K562 (cell line): ENCODE measurements around the gene COLQ. TPM values are rescaled to one million over a fixed set of nuclear protein-coding genes. Genes with fewer than 3 reads are reported as not detected.
A peak's percentile ranks its signal among the peaks of the same experiment; 100 is the strongest.

Experiments
- ATAC-seq: fragments of 200-7000 bp; cut with Tn5 transposase; 3 replicates; pipeline ENCODE4 v1.9.1; 2020; ENCODE audit warnings: moderate library complexity
- BruUV-seq: library from RNA; stranded (reverse); fragments of 400-500 nt; replicated peaks from 2 replicates; lab custom pipeline; 2021; lab: Mats Ljungman, UMichigan
- CTCF ChIA-PET: fragments of 300-600 bp; formaldehyde crosslinking; extraction: SDS; loops from one replicate; lab custom pipeline; 2021; ENCODE audit warnings: low intra/inter-chr PET ratio; lab: Yijun Ruan, JAX
- POLR2A ChIA-PET: fragments of 300-600, 350-650 bp; sonication (Branson Sonifier 250); formaldehyde crosslinking; extraction: SDS; loops from one replicate; lab custom pipeline; 2021; ENCODE audit warnings: antibody characterized with exemption, inconsistent platforms; lab: Yijun Ruan, JAX
- DNase-seq, 4 experiments: peaks; one replicate each; pipeline versions ENCODE4 v3.0.0 to v3.0.0-alpha.2; 2011 to 2018; ENCODE audit warnings: low spot score in 3 of 4, mixed read lengths in 3 of 4; ENCODE audit errors: extremely low read depth in 1 of 4
- FAIRE-seq: peaks from 2 replicates; lab custom pipeline; 2011; peaks lifted over from hg19 to GRCh38; lab: Jason Lieb, UNC
- H2AFZ ChIP-seq: 2 replicates; pipeline ENCODE4 v1.6.0; 2011; ENCODE audit warnings: low read depth, low read length, control low read depth, inconsistent platforms
- H3K27ac ChIP-seq: fragments of 200-600 bp; 3 replicates; pipeline ENCODE4 v1.8.0; 2011; ENCODE audit warnings: low read depth, mild to moderate bottlenecking, control low read depth, inconsistent platforms, low read length, moderate library complexity, mixed read lengths; ENCODE audit errors: extremely low read depth
- H3K27me3 ChIP-seq, 2 experiments: fragments of 300-600 bp in 1 of 2; 2 replicates in 1 of 2; 3 replicates in 1 of 2; pipeline versions ENCODE4 v1.6.0 to v1.8.0; 2011; ENCODE audit warnings: inconsistent platforms in 2 of 2, low read length in 2 of 2, mild to moderate bottlenecking in 1 of 2, mixed read lengths in 1 of 2, moderate library complexity in 1 of 2; ENCODE audit not compliant: control insufficient read depth in 2 of 2, insufficient read depth in 2 of 2
- H3K36me3 ChIP-seq: fragments of 300-600 bp; 3 replicates; pipeline ENCODE4 v1.8.0; 2011; ENCODE audit warnings: mild to moderate bottlenecking, low read length, inconsistent platforms; ENCODE audit not compliant: control insufficient read depth, insufficient read depth
- H3K4me1 ChIP-seq, 2 experiments: fragments of 200-600 bp in 1 of 2; replicated peaks in 1 of 2; 2 replicates in 1 of 2; 3 replicates in 1 of 2; pipeline versions ENCODE4 v1.5.1 to v1.8.0; 2011; ENCODE audit warnings: inconsistent platforms in 2 of 2, low read length in 2 of 2, mild to moderate bottlenecking in 1 of 2, mixed read lengths in 1 of 2, moderate library complexity in 1 of 2; ENCODE audit not compliant: control insufficient read depth in 2 of 2, insufficient read depth in 2 of 2
- H3K4me2 ChIP-seq: 2 replicates; pipeline ENCODE4 v1.6.1; 2011; ENCODE audit warnings: low read length, control low read depth, inconsistent platforms, mixed read lengths; ENCODE audit not compliant: insufficient read depth
- H3K4me3 ChIP-seq: fragments of 200-600 bp; sonication (generic), shearing (Covaris generic); 2 replicates; pipeline ENCODE4 v1.5.1; 2016; ENCODE audit warnings: control low read depth, inconsistent platforms
- H3K79me2 ChIP-seq: fragments of 200-600 bp; 3 replicates; pipeline ENCODE4 v1.8.0; 2011; ENCODE audit warnings: low read length, inconsistent platforms; ENCODE audit not compliant: control insufficient read depth, insufficient read depth
- H3K9ac ChIP-seq, 2 experiments: 2 replicates each; pipeline versions ENCODE4 v1.6.0 to v1.6.1; 2011; ENCODE audit warnings: low read depth in 2 of 2, low read length in 2 of 2, control low read depth in 1 of 2, inconsistent platforms in 1 of 2, mild to moderate bottlenecking in 1 of 2, mixed read lengths in 1 of 2; ENCODE audit not compliant: insufficient read depth in 1 of 2
- H3K9me1 ChIP-seq: one replicate; pipeline ENCODE4 v1.6.0; 2011; ENCODE audit warnings: inconsistent platforms, mild to moderate bottlenecking, low read length, moderate library complexity; ENCODE audit not compliant: control insufficient read depth, insufficient read depth
- H3K9me3 ChIP-seq: replicated peaks from 2 replicates; pipeline ENCODE4 v1.5.1; 2011; ENCODE audit warnings: low read depth, low read length, inconsistent platforms; ENCODE audit not compliant: control insufficient read depth, insufficient read depth
- H4K20me1 ChIP-seq: replicated peaks from 2 replicates; pipeline ENCODE4 v1.6.1; 2011; ENCODE audit warnings: low read length, inconsistent platforms, mixed read lengths; ENCODE audit not compliant: control insufficient read depth, insufficient read depth
- ASH1L ChIP-seq: fragments of 450-650 bp; IDR thresholded peaks from 2 replicates; pipeline ENCODE4 v1.6.1; 2018; ENCODE audit warnings: borderline replicate concordance, mild to moderate bottlenecking, low read depth; ENCODE audit not compliant: partially characterized antibody
- HMGN3 ChIP-seq: IDR thresholded peaks from 2 replicates; pipeline ENCODE4 v1.6.1; 2011; ENCODE audit warnings: borderline replicate concordance, low read depth, mild to moderate bottlenecking, mixed read lengths, low read length; ENCODE audit not compliant: insufficient read length; ENCODE audit errors: extremely low read depth
- MEF2D ChIP-seq: conservative IDR thresholded peaks from 2 replicates; pipeline ENCODE4 v1.6.1; 2016; ENCODE audit warnings: low read depth, missing genetic modification characterization, missing compliant biosample characterization
- NFYB ChIP-seq: IDR thresholded peaks from 2 replicates; pipeline ENCODE4 v1.6.1; 2011; ENCODE audit warnings: mild to moderate bottlenecking, moderate library complexity; ENCODE audit not compliant: insufficient read length; ENCODE audit errors: extremely low read depth
- POU5F1 ChIP-seq: fragments of 150-350 bp; IDR thresholded peaks from 2 replicates; pipeline ENCODE4 v1.6.1; 2014; ENCODE audit warnings: borderline replicate concordance, low read length, low read depth, mild to moderate bottlenecking; ENCODE audit not compliant: partially characterized antibody
- PTBP1 ChIP-seq: fragments of 200-400 bp; formaldehyde crosslinking; IDR thresholded peaks from 2 replicates; pipeline ENCODE4 v1.6.1; 2017; ENCODE audit warnings: low read depth, low read length
- SIRT6 ChIP-seq: IDR thresholded peaks from one replicate; pipeline ENCODE4 v1.6.1; 2012; ENCODE audit warnings: low read depth, mild to moderate bottlenecking, control low read depth, inconsistent platforms, low read length, moderate library complexity
- TCF3 ChIP-seq: sonication (generic); formaldehyde crosslinking; IDR thresholded peaks from 2 replicates; pipeline ENCODE4 v1.4.0; 2020; ENCODE audit warnings: mild to moderate bottlenecking, missing genetic modification reagents
- ZNF140 ChIP-seq: fragments of 250-450 bp; sonication (Bioruptor Pico); IDR thresholded peaks from 2 replicates; pipeline ENCODE4 v1.8.0; 2021; ENCODE audit warnings: moderate library complexity, mild to moderate bottlenecking, inconsistent platforms
- WGBS: fragments of 100-300 bp; shearing (Covaris generic); methylation state at CpG from one replicate; pipeline ENCODE4 v1.1.6; 2016; ENCODE audit warnings: low coverage, mixed read lengths; ENCODE audit not compliant: insufficient coverage; ENCODE audit errors: missing lambda C conversion rate; 5-methylcytosine and 5-hydroxymethylcytosine counted together
- in situ Hi-C: fragments of 300-500 bp; cut with MboI; formaldehyde crosslinking; loops from 4 replicates; pipeline ENCODE4 v1.15.0; 2018; ENCODE audit warnings: inconsistent platforms, mixed read lengths
- intact Hi-C: fragments of 100-400 bp; cut with micrococcal nuclease; formaldehyde crosslinking; loops from 2 replicates; pipeline ENCODE4 v1.14.2; 2022
- polyA plus RNA-seq, 8 experiments: library from polyadenylated mRNA; depleted of rRNA in 4 of 8; stranded (reverse) in 5 of 8; unstranded in 3 of 8; fragments of >200 nt; fragmentation: Nextera tagmentation in 2 of 8; fragmentation: Illumina TruSeq in 1 of 8; extraction: Ambion mirVana in 2 of 8; extraction: Trizol in 1 of 8; gene quantifications; 2 replicates each; pipeline versions ENCODE4 v1.2.1 to v1.2.3, GENCODE V29; 2011 to 2014; ENCODE audit warnings: inconsistent platforms in 1 of 8, missing spikeins in 1 of 8
- total RNA-seq, 7 experiments: library from RNA; depleted of rRNA in 6 of 7; stranded (reverse); fragments of >200 nt in 6 of 7; fragmentation: Illumina TruSeq in 2 of 7; extraction: Trizol in 2 of 7; gene quantifications; 2 replicates each; pipeline versions ENCODE4 v1.2.1 to v1.2.3, GENCODE V29; 2011 to 2021; ENCODE audit warnings: low replicate concordance in 1 of 7
- TF ChIP-seq, protein P1 (sequence below): sonication (generic); formaldehyde crosslinking; IDR thresholded peaks from 2 replicates; pipeline ENCODE4 v1.8.1; 2023; ENCODE audit warnings: missing genetic modification reagents, mild to moderate bottlenecking, borderline replicate concordance
- TF ChIP-seq, protein P2 (sequence below): fragments of 250-450 bp; sonication (Bioruptor Pico); IDR thresholded peaks from 2 replicates; pipeline ENCODE4 v1.8.0; 2021; ENCODE audit warnings: moderate library complexity, mild to moderate bottlenecking, inconsistent platforms
- TF ChIP-seq, protein P3 (sequence below): fragments of 450-650 bp; formaldehyde crosslinking; IDR thresholded peaks from 2 replicates; pipeline ENCODE4 v1.4.0; 2020; ENCODE audit warnings: mild to moderate bottlenecking, mixed read lengths

COLQ gene
- total and polyA plus RNA-seq, 9 of the 15 experiments (the other 6 are each of a cell fraction or from before 2014, with no cell fraction given), result 0.04 to 0.36 (median 0.27) TPM; not detected in 4

DNA sequence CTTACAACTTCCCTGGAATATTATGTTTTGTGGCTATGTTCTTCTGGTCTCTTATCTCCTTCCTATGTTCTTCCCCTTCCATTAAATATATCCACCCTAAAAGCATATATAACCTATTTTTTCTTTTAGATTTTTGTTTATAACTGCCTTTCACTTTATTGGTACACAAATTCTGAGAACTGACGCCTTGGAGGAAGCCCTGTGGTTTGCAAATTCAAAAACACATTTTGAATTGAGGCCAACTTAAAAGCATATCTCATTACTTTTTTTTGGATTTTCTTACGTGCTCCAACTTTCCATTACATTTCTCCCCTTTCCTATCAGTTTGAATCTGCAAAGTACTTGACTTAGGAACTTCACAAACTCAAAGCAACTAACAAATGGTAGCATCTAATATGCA is 15.3 kb upstream of the COLQ start (continued):
- TF ChIP-seq, protein P1, sequence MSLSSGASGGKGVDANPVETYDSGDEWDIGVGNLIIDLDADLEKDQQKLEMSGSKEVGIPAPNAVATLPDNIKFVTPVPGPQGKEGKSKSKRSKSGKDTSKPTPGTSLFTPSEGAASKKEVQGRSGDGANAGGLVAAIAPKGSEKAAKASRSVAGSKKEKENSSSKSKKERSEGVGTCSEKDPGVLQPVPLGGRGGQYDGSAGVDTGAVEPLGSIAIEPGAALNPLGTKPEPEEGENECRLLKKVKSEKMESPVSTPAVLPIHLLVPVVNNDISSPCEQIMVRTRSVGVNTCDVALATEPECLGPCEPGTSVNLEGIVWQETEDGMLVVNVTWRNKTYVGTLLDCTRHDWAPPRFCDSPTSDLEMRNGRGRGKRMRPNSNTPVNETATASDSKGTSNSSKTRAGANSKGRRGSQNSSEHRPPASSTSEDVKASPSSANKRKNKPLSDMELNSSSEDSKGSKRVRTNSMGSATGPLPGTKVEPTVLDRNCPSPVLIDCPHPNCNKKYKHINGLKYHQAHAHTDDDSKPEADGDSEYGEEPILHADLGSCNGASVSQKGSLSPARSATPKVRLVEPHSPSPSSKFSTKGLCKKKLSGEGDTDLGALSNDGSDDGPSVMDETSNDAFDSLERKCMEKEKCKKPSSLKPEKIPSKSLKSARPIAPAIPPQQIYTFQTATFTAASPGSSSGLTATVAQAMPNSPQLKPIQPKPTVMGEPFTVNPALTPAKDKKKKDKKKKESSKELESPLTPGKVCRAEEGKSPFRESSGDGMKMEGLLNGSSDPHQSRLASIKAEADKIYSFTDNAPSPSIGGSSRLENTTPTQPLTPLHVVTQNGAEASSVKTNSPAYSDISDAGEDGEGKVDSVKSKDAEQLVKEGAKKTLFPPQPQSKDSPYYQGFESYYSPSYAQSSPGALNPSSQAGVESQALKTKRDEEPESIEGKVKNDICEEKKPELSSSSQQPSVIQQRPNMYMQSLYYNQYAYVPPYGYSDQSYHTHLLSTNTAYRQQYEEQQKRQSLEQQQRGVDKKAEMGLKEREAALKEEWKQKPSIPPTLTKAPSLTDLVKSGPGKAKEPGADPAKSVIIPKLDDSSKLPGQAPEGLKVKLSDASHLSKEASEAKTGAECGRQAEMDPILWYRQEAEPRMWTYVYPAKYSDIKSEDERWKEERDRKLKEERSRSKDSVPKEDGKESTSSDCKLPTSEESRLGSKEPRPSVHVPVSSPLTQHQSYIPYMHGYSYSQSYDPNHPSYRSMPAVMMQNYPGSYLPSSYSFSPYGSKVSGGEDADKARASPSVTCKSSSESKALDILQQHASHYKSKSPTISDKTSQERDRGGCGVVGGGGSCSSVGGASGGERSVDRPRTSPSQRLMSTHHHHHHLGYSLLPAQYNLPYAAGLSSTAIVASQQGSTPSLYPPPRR (CRISPR knock-in tag), result no peak
- TF ChIP-seq ASH1L, result no peak

DNA sequence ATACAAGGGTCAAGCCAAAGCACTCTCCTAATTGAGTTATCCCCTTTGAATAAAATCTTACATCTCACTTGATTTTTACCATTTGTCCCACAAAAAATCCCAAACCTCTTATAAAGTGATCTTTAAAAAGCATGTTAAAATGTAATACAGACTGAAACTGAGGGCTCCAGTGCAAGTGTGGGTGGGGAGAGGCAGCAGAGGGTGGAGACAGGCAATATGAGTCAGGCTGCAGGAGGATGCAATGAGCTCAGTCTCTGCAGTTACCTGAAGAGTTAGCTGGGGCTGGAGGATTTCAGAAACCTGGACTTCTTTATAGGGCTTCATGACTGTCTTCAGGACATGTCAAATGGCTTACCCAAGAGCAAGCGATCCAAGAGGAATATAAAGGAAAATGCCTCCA is 14.2 kb upstream of the COLQ start:
- Histone ChIP-seq H3K36me3 (no peaks in the 10 kb centered on the region), H3K9me3 (no peaks in the 10 kb centered on the region), H3K27me3 (peaks cover 32 to 45% of the 10 kb centered on the region in 2 experiments; a peak in 4 of 5 replicates), H3K9me1 (no peaks in the 10 kb centered on the region), H3K27ac (no peak overlapping the region), H3K4me1 (no peaks in the 10 kb centered on the region), H3K4me3 (no peak overlapping the region), H3K4me2 (no peak overlapping the region), H2AFZ (no peak overlapping the region), H4K20me1 (no peaks in the 10 kb centered on the region), H3K9ac (no peak overlapping the region), H3K79me2 (no peaks in the 10 kb centered on the region)
- ChIA-PET POLR2A (interaction anchor here (0.6 to 1.6 kb wide), 4 partner anchors 12 to 578 kb away, joined by 3 read pairs; no protein-coding TSS in a partner anchor), CTCF (no interaction called here)
- FAIRE-seq (no peak), ATAC-seq (0 out of 3 replicates have a peak, but pooled peaks have one; percentile 33), DNase-seq (no peak)
- intact Hi-C loops (no loop called here), in situ Hi-C loops (no loop called here)
- no TSS peak for BruUV-seq
- 7% methylated on average over 1 of the region's 1 CpG for WGBS
- TF ChIP-seq POU5F1 (no peak), HMGN3 (no peak), NFYB (no peak), MEF2D (no peak), ZNF140 (CRISPR knock-in tag) (no peak), SIRT6 (no peak), TCF3 (CRISPR knock-in tag) (no peak), PTBP1 (no peak)
- TF ChIP-seq, protein P2, sequence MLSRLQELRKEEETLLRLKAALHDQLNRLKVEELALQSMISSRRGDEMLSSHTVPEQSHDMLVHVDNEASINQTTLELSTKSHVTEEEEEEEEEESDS, result no peak
- TF ChIP-seq, protein P3, sequence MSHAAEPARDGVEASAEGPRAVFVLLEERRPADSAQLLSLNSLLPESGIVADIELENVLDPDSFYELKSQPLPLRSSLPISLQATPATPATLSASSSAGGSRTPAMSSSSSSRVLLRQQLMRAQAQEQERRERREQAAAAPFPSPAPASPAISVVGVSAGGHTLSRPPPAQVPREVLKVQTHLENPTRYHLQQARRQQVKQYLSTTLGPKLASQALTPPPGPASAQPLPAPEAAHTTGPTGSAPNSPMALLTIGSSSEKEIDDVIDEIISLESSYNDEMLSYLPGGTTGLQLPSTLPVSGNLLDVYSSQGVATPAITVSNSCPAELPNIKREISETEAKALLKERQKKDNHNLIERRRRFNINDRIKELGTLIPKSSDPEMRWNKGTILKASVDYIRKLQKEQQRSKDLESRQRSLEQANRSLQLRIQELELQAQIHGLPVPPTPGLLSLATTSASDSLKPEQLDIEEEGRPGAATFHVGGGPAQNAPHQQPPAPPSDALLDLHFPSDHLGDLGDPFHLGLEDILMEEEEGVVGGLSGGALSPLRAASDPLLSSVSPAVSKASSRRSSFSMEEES (CRISPR knock-in tag), result no peak
